PC-9 (cell line): ENCODE results near the gene KRT8.

ENCODE experiments used
- CTCF ChIP-seq: fragments of 200-600 bp; sonication (generic); conservative IDR thresholded peaks from 2 replicates; pipeline ENCODE4 v1.6.1; 2017; ENCODE audit warnings: mixed run types, antibody characterized with exemption, mild to moderate bottlenecking, moderate library complexity
- EZH2 ChIP-seq: fragments of 200-600 bp; sonication (generic); IDR thresholded peaks from 2 replicates; pipeline ENCODE4 v1.8.0; 2017; ENCODE audit warnings: antibody characterized with exemption, low read depth

- TF ChIP-seq CTCF (no peak), EZH2 (no peak)
These were observed 894 bp downstream of the KRT8 start for GRCh38 chr12:52903855-52904508.
